ENCODE measurements around the gene CCDC14. TPM values are rescaled to one million over a fixed set of nuclear protein-coding genes. Genes with fewer than 3 reads are reported as not detected.

The CCDC14 gene
- total RNA-seq, 1 experiment from 2014 or later, result 52.4 TPM

- Mint-ChIP-seq H3K27me3 (ENCODE audit: low read depth) (no peaks in the 10 kb centered on the region), H3K4me1 (no peaks in the 10 kb centered on the region), H3K36me3 (peaks cover 36% of the 10 kb centered on the region), H3K9me3 (no peaks in the 10 kb centered on the region), H3K27ac (no peak overlapping the region), H3K4me3 (no peak overlapping the region)
- TF ChIP-seq ZNF281 (CRISPR knock-in tag; IDR thresholded peaks at IDR 0.05) (no peak), JAZF1 (CRISPR knock-in tag; IDR thresholded peaks at IDR 0.05) (no peak), GRHL2 (CRISPR knock-in tag; IDR thresholded peaks at IDR 0.05; ENCODE audit: insufficient replicate concordance, severe bottlenecking) (no peak), ZNF671 (CRISPR knock-in tag; IDR thresholded peaks at IDR 0.05) (no peak), ZBTB21 (CRISPR knock-in tag; IDR thresholded peaks at IDR 0.05; ENCODE audit: borderline replicate concordance) (no peak), NR3C1 (CRISPR knock-in tag; conservative IDR thresholded peaks at IDR 0.05; ENCODE audit: low read depth) (no peak), E2F1 (CRISPR knock-in tag; IDR thresholded peaks at IDR 0.05) (no peak), PRDM15 (CRISPR knock-in tag; IDR thresholded peaks at IDR 0.05) (no peak), ETV6 (CRISPR knock-in tag; IDR thresholded peaks at IDR 0.05) (no peak), EMX1 (CRISPR knock-in tag; IDR thresholded peaks at IDR 0.05) (no peak), SOX15 (CRISPR knock-in tag; IDR thresholded peaks at IDR 0.05) (no peak)
- TF ChIP-seq, protein P1, sequence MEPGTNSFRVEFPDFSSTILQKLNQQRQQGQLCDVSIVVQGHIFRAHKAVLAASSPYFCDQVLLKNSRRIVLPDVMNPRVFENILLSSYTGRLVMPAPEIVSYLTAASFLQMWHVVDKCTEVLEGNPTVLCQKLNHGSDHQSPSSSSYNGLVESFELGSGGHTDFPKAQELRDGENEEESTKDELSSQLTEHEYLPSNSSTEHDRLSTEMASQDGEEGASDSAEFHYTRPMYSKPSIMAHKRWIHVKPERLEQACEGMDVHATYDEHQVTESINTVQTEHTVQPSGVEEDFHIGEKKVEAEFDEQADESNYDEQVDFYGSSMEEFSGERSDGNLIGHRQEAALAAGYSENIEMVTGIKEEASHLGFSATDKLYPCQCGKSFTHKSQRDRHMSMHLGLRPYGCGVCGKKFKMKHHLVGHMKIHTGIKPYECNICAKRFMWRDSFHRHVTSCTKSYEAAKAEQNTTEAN (CRISPR knock-in tag; IDR thresholded peaks at IDR 0.05), result no peak
- TF ChIP-seq, protein P2, sequence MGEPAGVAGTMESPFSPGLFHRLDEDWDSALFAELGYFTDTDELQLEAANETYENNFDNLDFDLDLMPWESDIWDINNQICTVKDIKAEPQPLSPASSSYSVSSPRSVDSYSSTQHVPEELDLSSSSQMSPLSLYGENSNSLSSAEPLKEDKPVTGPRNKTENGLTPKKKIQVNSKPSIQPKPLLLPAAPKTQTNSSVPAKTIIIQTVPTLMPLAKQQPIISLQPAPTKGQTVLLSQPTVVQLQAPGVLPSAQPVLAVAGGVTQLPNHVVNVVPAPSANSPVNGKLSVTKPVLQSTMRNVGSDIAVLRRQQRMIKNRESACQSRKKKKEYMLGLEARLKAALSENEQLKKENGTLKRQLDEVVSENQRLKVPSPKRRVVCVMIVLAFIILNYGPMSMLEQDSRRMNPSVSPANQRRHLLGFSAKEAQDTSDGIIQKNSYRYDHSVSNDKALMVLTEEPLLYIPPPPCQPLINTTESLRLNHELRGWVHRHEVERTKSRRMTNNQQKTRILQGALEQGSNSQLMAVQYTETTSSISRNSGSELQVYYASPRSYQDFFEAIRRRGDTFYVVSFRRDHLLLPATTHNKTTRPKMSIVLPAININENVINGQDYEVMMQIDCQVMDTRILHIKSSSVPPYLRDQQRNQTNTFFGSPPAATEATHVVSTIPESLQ (CRISPR knock-in tag; IDR thresholded peaks at IDR 0.05), result no peak
- POLR2A ChIA-PET, result no interaction called here
- CTCF ChIA-PET, result no interaction called here
- no peak for ATAC-seq
- DNase-seq (ENCODE audit: low spot score), result no peak
These were observed 24.6 kb downstream of the CCDC14 start for GRCh38 chr3:123936400-123936799.

- Mint-ChIP-seq H3K27ac (no peak overlapping the region; the same call in 1 of the 2 replicates), H3K27me3 (ENCODE audit: low read depth) (no peaks in the 10 kb centered on the region)
- POLR2A ChIA-PET, result no interaction called here
- TF ChIP-seq, protein P3, sequence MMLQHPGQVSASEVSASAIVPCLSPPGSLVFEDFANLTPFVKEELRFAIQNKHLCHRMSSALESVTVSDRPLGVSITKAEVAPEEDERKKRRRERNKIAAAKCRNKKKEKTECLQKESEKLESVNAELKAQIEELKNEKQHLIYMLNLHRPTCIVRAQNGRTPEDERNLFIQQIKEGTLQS (CRISPR knock-in tag; conservative IDR thresholded peaks at IDR 0.05), result no peak
- TF ChIP-seq RELA (CRISPR knock-in tag; IDR thresholded peaks at IDR 0.05; ENCODE audit: borderline replicate concordance) (no peak), FOXP1 (CRISPR knock-in tag; IDR thresholded peaks at IDR 0.05; ENCODE audit: borderline replicate concordance) (no peak), ERG (CRISPR knock-in tag; IDR thresholded peaks at IDR 0.05) (no peak), ZNF396 (CRISPR knock-in tag; IDR thresholded peaks at IDR 0.05; ENCODE audit: borderline replicate concordance) (no peak), RORB (CRISPR knock-in tag; IDR thresholded peaks at IDR 0.05) (no peak), CBFB (CRISPR knock-in tag; IDR thresholded peaks at IDR 0.05; ENCODE audit: low read depth) (no peak)
- TF ChIP-seq, protein P4, sequence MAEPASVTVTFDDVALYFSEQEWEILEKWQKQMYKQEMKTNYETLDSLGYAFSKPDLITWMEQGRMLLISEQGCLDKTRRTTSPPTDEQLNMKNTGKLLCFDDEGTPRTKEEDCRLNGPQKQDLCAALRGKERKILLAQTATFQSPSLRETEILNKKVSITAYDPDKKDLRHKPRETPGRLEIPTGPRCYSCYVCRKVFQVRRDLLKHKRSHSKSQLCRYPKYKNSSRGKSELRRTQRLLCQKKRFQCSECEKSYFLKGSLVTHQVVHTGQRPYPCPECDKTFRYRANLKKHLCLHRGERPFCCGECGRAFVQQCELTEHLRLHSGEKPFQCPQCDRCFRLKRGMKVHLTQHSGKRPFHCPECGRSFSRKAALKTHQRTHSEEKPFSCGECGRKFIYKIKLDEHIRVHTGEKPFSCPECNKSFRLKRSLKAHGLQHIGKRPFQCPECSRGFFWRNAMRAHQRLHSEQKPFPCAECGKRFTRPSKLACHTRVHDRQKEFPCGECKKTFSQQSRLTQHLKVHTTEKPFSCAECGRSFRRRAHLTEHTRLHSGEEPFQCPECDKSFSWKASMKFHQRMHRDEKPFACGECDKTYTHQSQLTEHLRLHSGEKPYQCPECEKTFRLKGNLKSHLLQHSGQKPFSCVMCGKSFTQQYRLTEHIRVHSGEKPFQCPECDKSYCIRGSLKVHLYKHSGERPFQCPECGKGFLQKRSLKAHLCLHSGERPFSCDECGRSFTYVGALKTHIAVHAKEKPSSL (CRISPR knock-in tag; conservative IDR thresholded peaks at IDR 0.05), result no peak
These were observed 25.2 kb downstream of the CCDC14 start for GRCh38 chr3:123935830-123936229.

More at GRCh38 chr3:123935830-123936229, 25.2 kb downstream of the CCDC14 start:
- Mint-ChIP-seq H3K4me3 (no peak overlapping the region), H3K36me3 (peaks cover 38% of the 10 kb centered on the region), H3K9me3 (no peaks in the 10 kb centered on the region), H3K4me1 (no peaks in the 10 kb centered on the region)
- CTCF ChIA-PET, result no interaction called here
- no peak for ATAC-seq
- no peak for DNase-seq (ENCODE audit: low spot score)
